GM12878 (cell line): ENCODE results near the gene TMSB4X. TPM values are rescaled to one million over a fixed set of nuclear protein-coding genes. Genes with fewer than 3 reads are reported as not detected.

ENCODE experiments used
- ATAC-seq: fragments of 200-7000 bp; cut with Tn5 transposase; 3 replicates; pipeline ENCODE4 v1.9.1; 2020; ENCODE audit warnings: mild to moderate bottlenecking, moderate library complexity
- BruUV-seq: library from RNA; stranded (reverse); fragments of 400-500 nt; replicated peaks from 2 replicates; lab custom pipeline; 2021; lab: Mats Ljungman, UMichigan
- CTCF ChIA-PET: fragments of 300-600 bp; sonication (Branson Sonifier 250); formaldehyde crosslinking; extraction: SDS; loops from one replicate; lab custom pipeline; 2021; ENCODE audit warnings: inconsistent platforms; lab: Yijun Ruan, JAX
- POLR2A ChIA-PET: fragments of 350-600 bp; formaldehyde crosslinking; extraction: SDS; loops from one replicate; lab custom pipeline; 2021; ENCODE audit warnings: inconsistent platforms; lab: Charles Lee
- RAD21 ChIA-PET: fragments of 300-600 bp; sonication (Branson Sonifier 250); formaldehyde crosslinking; loops from one replicate; lab custom pipeline; 2023; ENCODE audit warnings: antibody characterized with exemption; ENCODE audit not compliant: unreplicated experiment; lab: Charles Lee
- SMC1A ChIA-PET: fragments of 300-600 bp; sonication (Branson Sonifier 250); formaldehyde crosslinking; loops from one replicate; lab custom pipeline; 2023; ENCODE audit not compliant: unreplicated experiment, uncharacterized antibody; lab: Charles Lee
- DNase-seq: peaks from one replicate; pipeline ENCODE4 v3.0.0-alpha.2; 2011; ENCODE audit warnings: low read depth, low spot score
- FAIRE-seq: peaks from 3 replicates; lab custom pipeline; 2011; peaks lifted over from hg19 to GRCh38; lab: Jason Lieb, UNC
- H2AFZ ChIP-seq: 2 replicates; pipeline ENCODE4 v1.6.0; 2011; ENCODE audit warnings: low read depth, low read length, control low read depth; ENCODE audit not compliant: control insufficient read depth
- H3K27ac ChIP-seq: 2 replicates; pipeline ENCODE4 v1.5.1; 2011; ENCODE audit warnings: control low read depth; ENCODE audit not compliant: control insufficient read depth, insufficient read depth
- H3K27me3 ChIP-seq, 2 experiments: replicated peaks in 1 of 2; 2 replicates each; pipeline versions ENCODE4 v1.6.0 to v1.6.1; 2011; ENCODE audit warnings: low read length in 1 of 2; ENCODE audit not compliant: control insufficient read depth in 2 of 2, insufficient read depth in 2 of 2
- H3K36me3 ChIP-seq, 2 experiments: 2 replicates each; pipeline ENCODE4 v1.5.1; 2011; ENCODE audit warnings: low read length in 1 of 2; ENCODE audit not compliant: control insufficient read depth in 2 of 2, insufficient read depth in 2 of 2
- H3K4me1 ChIP-seq: 2 replicates; pipeline ENCODE4 v1.6.1; 2011; ENCODE audit warnings: mild to moderate bottlenecking, low read length, moderate library complexity, mixed read lengths; ENCODE audit not compliant: control insufficient read depth, insufficient read depth
- H3K4me2 ChIP-seq: 2 replicates; pipeline ENCODE4 v1.6.0; 2011; ENCODE audit warnings: control low read depth; ENCODE audit not compliant: control insufficient read depth, insufficient read depth
- H3K4me3 ChIP-seq: fragments of 200-600 bp; sonication (generic); 2 replicates; pipeline ENCODE4 v1.5.1; 2016
- H3K79me2 ChIP-seq: 2 replicates; pipeline ENCODE4 v1.6.0; 2011; ENCODE audit warnings: low read length; ENCODE audit not compliant: control insufficient read depth, insufficient read depth
- H3K9ac ChIP-seq: 2 replicates; pipeline ENCODE4 v1.8.0; 2011; ENCODE audit warnings: low read length, control low read depth, mixed read lengths; ENCODE audit not compliant: control insufficient read depth, insufficient read depth
- H3K9me3 ChIP-seq: replicated peaks from 3 replicates; pipeline ENCODE4 v1.5.1; 2011; ENCODE audit warnings: mild to moderate bottlenecking, low read length; ENCODE audit not compliant: control insufficient read depth, insufficient read depth
- H4K20me1 ChIP-seq: 2 replicates; pipeline ENCODE4 v1.6.0; 2011; ENCODE audit not compliant: control insufficient read depth, insufficient read depth
- CHD4 ChIP-seq: fragments of 200-600 bp; sonication (generic); IDR thresholded peaks from 2 replicates; pipeline ENCODE4 v1.6.1; 2016; ENCODE audit warnings: mild to moderate bottlenecking
- CTCF ChIP-seq, 3 experiments: IDR thresholded peaks in 2 of 3; conservative IDR thresholded peaks in 1 of 3; 2 replicates each; pipeline ENCODE4 v1.5.1; 2011; ENCODE audit warnings: low read depth in 3 of 3, low read length in 3 of 3, mild to moderate bottlenecking in 3 of 3, control low read depth in 2 of 3, moderate library complexity in 2 of 3, inconsistent platforms in 1 of 3, mixed read lengths in 1 of 3; ENCODE audit not compliant: control insufficient read depth in 2 of 3, insufficient read depth in 1 of 3; ENCODE audit errors: extremely low read depth in 1 of 3
- ELK1 ChIP-seq: IDR thresholded peaks from 2 replicates; pipeline ENCODE4 v1.6.1; 2012; ENCODE audit warnings: low read depth, low read length, improper control_type of control experiment
- ETV6 ChIP-seq, 2 experiments: fragments of 450-650 bp in 1 of 2; IDR thresholded peaks in 1 of 2; conservative IDR thresholded peaks in 1 of 2; 2 replicates each; pipeline ENCODE4 v1.6.1; 2014; ENCODE audit warnings: antibody characterized with exemption in 1 of 2, borderline replicate concordance in 1 of 2, low read depth in 1 of 2, mild to moderate bottlenecking in 1 of 2, moderate library complexity in 1 of 2
- HCFC1 ChIP-seq: fragments of 150-350 bp; IDR thresholded peaks from 2 replicates; pipeline ENCODE4 v1.6.1; 2014; ENCODE audit warnings: low read length
- MAX ChIP-seq: IDR thresholded peaks from 2 replicates; pipeline ENCODE4 v1.6.1; 2012; ENCODE audit warnings: low read depth, low read length, improper control_type of control experiment
- MYC ChIP-seq: IDR thresholded peaks from 2 replicates; pipeline ENCODE4 v1.6.1; 2011; ENCODE audit warnings: mild to moderate bottlenecking, low read length, moderate library complexity, inconsistent platforms; ENCODE audit not compliant: insufficient read depth, insufficient replicate concordance, insufficient read length, severe bottlenecking
- PAX8 ChIP-seq: fragments of 450-650 bp; IDR thresholded peaks from 2 replicates; pipeline ENCODE4 v1.6.1; 2017; ENCODE audit warnings: mild to moderate bottlenecking, moderate library complexity
- RAD21 ChIP-seq: IDR thresholded peaks from 2 replicates; pipeline ENCODE4 v1.6.1; 2011; ENCODE audit warnings: mild to moderate bottlenecking, low read depth, low read length, moderate library complexity; ENCODE audit not compliant: insufficient read depth
- SIN3A ChIP-seq: IDR thresholded peaks from 2 replicates; pipeline ENCODE4 v1.6.1; 2012; ENCODE audit warnings: low read depth, low read length, improper control_type of control experiment
- SMAD1 ChIP-seq: fragments of 450-650 bp; IDR thresholded peaks from 2 replicates; pipeline ENCODE4 v1.6.1; 2018; ENCODE audit warnings: mild to moderate bottlenecking, low read depth; ENCODE audit not compliant: partially characterized antibody
- TCF12 ChIP-seq: IDR thresholded peaks from 2 replicates; pipeline ENCODE4 v1.6.1; 2011; ENCODE audit warnings: low read depth, mild to moderate bottlenecking, low read length
- ZBTB33 ChIP-seq: fragments of 450-650 bp; IDR thresholded peaks from 2 replicates; pipeline ENCODE4 v1.6.1; 2017; ENCODE audit warnings: mild to moderate bottlenecking
- ZBTB4 ChIP-seq: fragments of 450-650 bp; formaldehyde crosslinking; IDR thresholded peaks from 2 replicates; pipeline ENCODE4 v1.4.0; 2022; ENCODE audit warnings: mild to moderate bottlenecking, moderate library complexity
- WGBS: methylation state at CpG from one replicate; pipeline ENCODE4 v1.1.6; 2016; ENCODE audit warnings: low lambda C conversion rate; ENCODE audit not compliant: insufficient replicate concordance, insufficient coverage; ENCODE audit errors: missing lambda C conversion rate; 5-methylcytosine and 5-hydroxymethylcytosine counted together
- in situ Hi-C: fragments of 300-500 bp; cut with MboI; formaldehyde crosslinking; loops from 9 replicates; pipeline ENCODE4 v1.14.3; 2018; ENCODE audit warnings: mixed read lengths
- intact Hi-C: fragments of 100-400 bp; cut with micrococcal nuclease; formaldehyde crosslinking; loops from one replicate; pipeline ENCODE4 v1.14.2; 2022; ENCODE audit not compliant: unreplicated experiment
- polyA plus RNA-seq, 11 experiments: library from polyadenylated mRNA; depleted of rRNA in 4 of 11; unstranded in 6 of 11; stranded (reverse) in 5 of 11; fragments of >200 nt; fragmentation: Nextera tagmentation in 4 of 11; fragmentation: Illumina TruSeq in 1 of 11; extraction: Ambion mirVana in 4 of 11; extraction: Trizol in 1 of 11; gene quantifications; 1 replicate in 1 of 11; 2 replicates in 10 of 11; pipeline versions ENCODE4 v1.2.1 to v1.2.3, GENCODE V29; 2011 to 2016; ENCODE audit warnings: inconsistent platforms in 2 of 11, missing spikeins in 2 of 11, low read depth in 1 of 11
- total RNA-seq, 4 experiments: library from RNA; depleted of rRNA in 3 of 4; stranded (reverse); fragments of >200 nt in 3 of 4; fragmentation: Illumina TruSeq in 1 of 4; extraction: Trizol in 1 of 4; gene quantifications; 2 replicates each; pipeline versions ENCODE4 v1.2.1 to v1.2.3, GENCODE V29; 2013 to 2021

TMSB4X gene
- total and polyA plus RNA-seq, 10 of the 15 experiments (the other 5 are each of a cell fraction or from before 2014, with no cell fraction given), result 13,924 to 37,234 (median 23,705) TPM

- in situ Hi-C loops, result no loop called here
- no peak overlapping the region for H3K9ac ChIP-seq
- WGBS, result 12% methylated on average over 3 of the region's 3 CpGs
- CTCF ChIA-PET, result interaction anchor here (1.1 to 6.0 kb wide), 4 partner anchors 20 to 506 kb away, joined by 4 to 35 read pairs (median 5); no protein-coding TSS in a partner anchor
- no peaks in the 10 kb centered on the region for H3K27me3 ChIP-seq
- H4K20me1 ChIP-seq, result no peaks in the 10 kb centered on the region
- DNase-seq, result no peak
- peak overlapping the region; percentile 33; the same call in 1 of the 2 replicates for H2AFZ ChIP-seq
- ATAC-seq, result no peak
- peaks cover 61% of the 10 kb centered on the region for H3K4me1 ChIP-seq
- H3K9me3 ChIP-seq, result no peaks in the 10 kb centered on the region; the same call in 2 of the 3 replicates
- intact Hi-C loops, result no loop called here
- SMC1A ChIA-PET, result interaction anchor here (0.8 to 24.6 kb wide), 9 partner anchors 17 to 101 kb away, joined by 3 to 595 read pairs (median 51); no protein-coding TSS in a partner anchor
- RAD21 ChIA-PET, result interaction anchor here (0.6 to 23.0 kb wide), 9 partner anchors 23 to 275 kb away, joined by 3 to 562 read pairs (median 5); no protein-coding TSS in a partner anchor
- H3K4me2 ChIP-seq, result peak overlapping the region; percentile 46
- no TSS peak for BruUV-seq
- peaks cover 12% of the 10 kb centered on the region for H3K79me2 ChIP-seq
- peak overlapping the region; percentile 68 for H3K27ac ChIP-seq
- peak; percentile 23 for FAIRE-seq
- no peaks in the 10 kb centered on the region for H3K36me3 ChIP-seq
- H3K4me3 ChIP-seq, result no peak overlapping the region
- POLR2A ChIA-PET, result interaction anchor here (1.1 to 13.6 kb wide), 4 partner anchors 17 to 102 kb away, joined by 3 to 157 read pairs (median 50); no protein-coding TSS in a partner anchor
- TF ChIP-seq ZBTB33 (no peak), TCF12 (no peak), HCFC1 (no peak), PAX8 (no peak), SIN3A (no peak), SMAD1 (no peak), ZBTB4 (CRISPR knock-in tag) (no peak), MAX (no peak), RAD21 (0 out of 2 replicates have a peak, but pooled peaks have one; percentile 0), CHD4 (no peak), ELK1 (no peak), CTCF (IDR thresholded peaks at IDR 0.05 in 2 of 3, conservative IDR thresholded peaks at IDR 0.05 in 1 of 3; ENCODE audit: control insufficient read depth in 2 of 3, extremely low read depth in 1 of 3, insufficient read depth in 1 of 3, low read depth in 3 of 3, low read length in 3 of 3) (no peak), ETV6 (conservative IDR thresholded peaks at IDR 0.05 in 1 of 2, IDR thresholded peaks at IDR 0.05 in 1 of 2; ENCODE audit: borderline replicate concordance in 1 of 2, low read depth in 1 of 2) (no peak), MYC (no peak)
Observed at GRCh38 chrX:12981880-12982279, 7.0 kb downstream of the TMSB4X start.
